Loucy (cell line): ENCODE results near the gene NUDT4.

Experiments
- H2AFZ ChIP-seq: fragments of 200-600 bp; sonication (generic); 2 replicates; pipeline ENCODE4 v1.6.0; 2016; ENCODE audit warnings: antibody characterized with exemption, mild to moderate bottlenecking, low read length, moderate library complexity
- H3F3A ChIP-seq: fragments of 200-600 bp; 2 replicates; pipeline ENCODE4 v1.6.0; 2016; ENCODE audit warnings: antibody characterized with exemption, low read depth, mild to moderate bottlenecking
- H3K27me3 ChIP-seq: fragments of 200-600 bp; sonication (generic); 2 replicates; pipeline ENCODE4 v1.6.1; 2014; ENCODE audit warnings: low read length, mild to moderate bottlenecking; ENCODE audit not compliant: insufficient read depth, poor library complexity, severe bottlenecking
- H3K36me3 ChIP-seq: fragments of 200-600 bp; sonication (generic); 2 replicates; pipeline ENCODE4 v1.6.1; 2016; ENCODE audit warnings: low read length; ENCODE audit not compliant: insufficient read depth
- H3K4me1 ChIP-seq: fragments of 200-600 bp; sonication (generic); 2 replicates; pipeline ENCODE4 v1.5.1; 2014; ENCODE audit warnings: low read length, mild to moderate bottlenecking; ENCODE audit not compliant: insufficient read depth, poor library complexity, severe bottlenecking
- H3K4me2 ChIP-seq: fragments of 200-600 bp; sonication (generic); 2 replicates; pipeline ENCODE4 v1.6.0; 2014; ENCODE audit warnings: antibody characterized with exemption, low read length, low read depth, mild to moderate bottlenecking; ENCODE audit not compliant: poor library complexity, severe bottlenecking
- H3K4me3 ChIP-seq: fragments of 200-600 bp; sonication (generic); 2 replicates; pipeline ENCODE4 v1.5.1; 2014; ENCODE audit warnings: low read length, mild to moderate bottlenecking, mixed read lengths; ENCODE audit not compliant: poor library complexity, severe bottlenecking
- H3K79me2 ChIP-seq: fragments of 200-600 bp; sonication (generic); 2 replicates; pipeline ENCODE4 v1.6.1; 2014; ENCODE audit warnings: low read length; ENCODE audit not compliant: insufficient read depth
- H3K9ac ChIP-seq: fragments of 200-600 bp; sonication (generic); 2 replicates; pipeline ENCODE4 v1.6.0; 2014; ENCODE audit warnings: mild to moderate bottlenecking, low read depth, low read length, moderate library complexity; ENCODE audit not compliant: poor library complexity, severe bottlenecking
- H3K9me2 ChIP-seq: fragments of 200-600 bp; sonication (generic); replicated peaks from 2 replicates; pipeline ENCODE4 v1.6.1; 2016; ENCODE audit warnings: low read depth, low read length, mixed read lengths
- H3K9me3 ChIP-seq: fragments of 200-600 bp; sonication (generic); 2 replicates; pipeline ENCODE4 v1.6.1; 2014; ENCODE audit warnings: mild to moderate bottlenecking, antibody characterized with exemption, low read length, low read depth; ENCODE audit not compliant: insufficient read depth
- H4K20me1 ChIP-seq: fragments of 200-600 bp; sonication (generic); 2 replicates; pipeline ENCODE4 v1.6.0; 2014; ENCODE audit warnings: antibody characterized with exemption, low read length, mild to moderate bottlenecking; ENCODE audit not compliant: insufficient read depth, poor library complexity, severe bottlenecking
- CTCF ChIP-seq: fragments of 200-600 bp; sonication (generic); conservative IDR thresholded peaks from 2 replicates; pipeline ENCODE4 v1.5.1; 2014; ENCODE audit warnings: mild to moderate bottlenecking, antibody characterized with exemption, low read length
- EZH2phosphoT487 ChIP-seq: fragments of 200-600 bp; IDR thresholded peaks from 2 replicates; pipeline ENCODE4 v1.6.1; 2018; ENCODE audit warnings: antibody characterized with exemption, mild to moderate bottlenecking, moderate library complexity, borderline replicate concordance

The NUDT4 gene

GRCh38 chr12:93369505-93369904, 8.2 kb upstream of the NUDT4 start:
- H3K9me3 ChIP-seq, result no peaks in the 10 kb centered on the region
- no peaks in the 10 kb centered on the region for H3K79me2 ChIP-seq
- no peak overlapping the region for H2AFZ ChIP-seq
- no peaks in the 10 kb centered on the region for H3K36me3 ChIP-seq
- peaks cover 3% of the 10 kb centered on the region for H3K4me1 ChIP-seq
- H3K9ac ChIP-seq, result no peak overlapping the region
- no peaks in the 10 kb centered on the region for H3F3A ChIP-seq
- H3K4me3 ChIP-seq, result no peak overlapping the region
- H4K20me1 ChIP-seq, result no peaks in the 10 kb centered on the region
- TF ChIP-seq CTCF (no peak), EZH2phosphoT487 (no peak)
- H3K4me2 ChIP-seq, result no peak overlapping the region
- H3K9me2 ChIP-seq, result no peaks in the 10 kb centered on the region
- H3K27me3 ChIP-seq, result no peaks in the 10 kb centered on the region

- no peak for TF ChIP-seq EZH2phosphoT487
- no peak for TF ChIP-seq CTCF
Measured at GRCh38 chr12:93370947-93371346, 6.8 kb upstream of the NUDT4 start.

DNA sequence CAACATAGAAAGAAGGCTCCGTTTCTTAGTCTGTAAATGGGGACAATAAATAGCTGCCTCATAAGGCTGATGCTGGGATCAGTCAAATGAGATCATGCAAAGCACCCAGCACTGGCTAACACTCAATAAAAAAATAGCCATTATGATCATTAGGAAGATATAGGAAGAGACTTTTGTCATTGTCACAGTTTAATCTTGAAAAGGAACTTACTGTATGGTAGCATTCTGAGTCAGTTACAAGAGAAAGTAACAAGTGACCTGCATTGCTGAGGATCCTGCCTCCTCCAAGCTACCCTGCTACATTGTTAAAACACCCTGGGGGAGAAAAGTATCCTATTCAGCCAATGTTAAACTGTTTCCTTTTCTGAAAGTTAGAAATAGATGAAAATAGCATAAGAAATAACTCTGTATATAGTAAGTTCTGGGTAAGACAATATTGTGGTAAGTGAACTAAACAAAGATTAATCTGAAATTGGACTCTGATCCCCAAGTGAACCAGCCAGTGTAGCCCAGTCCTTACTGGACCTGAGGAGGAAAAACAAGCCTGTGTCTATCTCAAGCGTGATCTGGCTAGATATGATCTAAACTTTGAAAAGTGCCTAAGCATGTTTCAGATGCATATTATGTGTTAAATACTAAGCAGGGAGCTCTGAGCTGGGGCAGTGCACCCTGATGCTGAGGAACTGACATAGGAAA, 3.6 kb upstream of the NUDT4 start:
- H3K9ac ChIP-seq, result no peak overlapping the region
- H3K4me1 ChIP-seq, result peaks cover 4% of the 10 kb centered on the region
- H3K27me3 ChIP-seq, result no peaks in the 10 kb centered on the region
- TF ChIP-seq CTCF (no peak), EZH2phosphoT487 (no peak)
- H2AFZ ChIP-seq, result peak overlapping the region; percentile 64
- H3K9me2 ChIP-seq, result no peaks in the 10 kb centered on the region
- H3K4me2 ChIP-seq, result no peak overlapping the region
- no peaks in the 10 kb centered on the region for H3K9me3 ChIP-seq
- H3F3A ChIP-seq, result no peaks in the 10 kb centered on the region
- no peaks in the 10 kb centered on the region for H4K20me1 ChIP-seq
- H3K36me3 ChIP-seq, result no peaks in the 10 kb centered on the region
- H3K4me3 ChIP-seq, result no peak overlapping the region
- H3K79me2 ChIP-seq, result peaks cover 8% of the 10 kb centered on the region

More at GRCh38 chr12:93370947-93371346, 6.8 kb upstream of the NUDT4 start:
- H3K4me1 ChIP-seq, result no peaks in the 10 kb centered on the region
- H3K9ac ChIP-seq, result no peak overlapping the region
- H2AFZ ChIP-seq, result no peak overlapping the region
- H4K20me1 ChIP-seq, result no peaks in the 10 kb centered on the region
- no peaks in the 10 kb centered on the region for H3K36me3 ChIP-seq
- H3K4me2 ChIP-seq, result no peak overlapping the region
- no peaks in the 10 kb centered on the region for H3K9me3 ChIP-seq
- no peaks in the 10 kb centered on the region for H3K9me2 ChIP-seq
- no peaks in the 10 kb centered on the region for H3K79me2 ChIP-seq
- H3F3A ChIP-seq, result no peaks in the 10 kb centered on the region
- H3K27me3 ChIP-seq, result no peaks in the 10 kb centered on the region
- H3K4me3 ChIP-seq, result no peak overlapping the region
